ENCODE results near the gene TRIM13.

Gene TRIM13

DNA sequence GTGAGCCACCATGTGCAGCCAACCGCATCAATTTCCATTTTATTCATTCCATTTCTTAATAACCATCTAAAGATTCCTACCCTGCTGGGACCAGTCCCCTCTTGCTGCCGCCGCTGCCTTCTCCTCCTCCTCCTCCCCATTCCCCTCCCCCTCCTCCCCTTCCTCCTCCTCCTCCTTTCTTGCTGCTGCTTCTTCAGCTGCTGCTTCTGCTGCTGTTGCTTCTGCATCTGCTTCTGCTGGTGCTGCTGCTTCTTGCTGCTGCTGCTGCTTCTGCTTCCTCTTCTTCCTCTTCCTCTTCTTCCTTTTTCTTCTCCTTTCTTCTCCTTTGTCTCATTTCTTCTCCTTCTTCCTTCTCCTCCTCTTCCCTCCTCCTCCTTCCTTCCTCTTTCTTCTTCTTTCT is 40.7 kb upstream of the TRIM13 start:
- no peak overlapping the region for H3K4me3 ChIP-seq (replicated peaks; ENCODE audit: low read depth, low read length)
- no peaks in the 10 kb centered on the region for H3K27me3 ChIP-seq (replicated peaks; ENCODE audit: control insufficient read depth, insufficient read depth, low read length)
- TF ChIP-seq CTCF (IDR thresholded peaks at IDR 0.05; ENCODE audit: insufficient read depth, low read length, poor library complexity, severe bottlenecking), result no peak
- no peaks in the 10 kb centered on the region for H3K36me3 ChIP-seq (ENCODE audit: control insufficient read depth, insufficient read depth, low read length)
- DNase-seq (ENCODE audit: extremely low read depth, insufficient read length), result no peak

- Histone ChIP-seq H3K4me3 (replicated peaks; ENCODE audit: low read depth, low read length) (no peak overlapping the region), H3K36me3 (ENCODE audit: control insufficient read depth, insufficient read depth, low read length) (no peaks in the 10 kb centered on the region), H3K27me3 (replicated peaks; ENCODE audit: control insufficient read depth, insufficient read depth, low read length) (no peaks in the 10 kb centered on the region)
- no peak for DNase-seq (ENCODE audit: extremely low read depth, insufficient read length)
- no peak for TF ChIP-seq CTCF (IDR thresholded peaks at IDR 0.05; ENCODE audit: insufficient read depth, low read length, poor library complexity, severe bottlenecking)
These were observed 38.5 kb upstream of the TRIM13 start for GRCh38 chr13:49958321-49958720.

GRCh38 chr13:49967456-49967855 is 29.4 kb upstream of the TRIM13 start:
- H3K27me3 ChIP-seq (replicated peaks; ENCODE audit: control insufficient read depth, insufficient read depth, low read length), result no peaks in the 10 kb centered on the region
- no peak overlapping the region for H3K4me3 ChIP-seq (replicated peaks; ENCODE audit: low read depth, low read length)
- no peak for TF ChIP-seq CTCF (IDR thresholded peaks at IDR 0.05; ENCODE audit: insufficient read depth, low read length, poor library complexity, severe bottlenecking)
- DNase-seq (ENCODE audit: extremely low read depth, insufficient read length), result no peak
- no peaks in the 10 kb centered on the region for H3K36me3 ChIP-seq (ENCODE audit: control insufficient read depth, insufficient read depth, low read length)

- no peak for TF ChIP-seq CTCF (IDR thresholded peaks at IDR 0.05; ENCODE audit: insufficient read depth, low read length, poor library complexity, severe bottlenecking)
- H3K27me3 ChIP-seq (replicated peaks; ENCODE audit: control insufficient read depth, insufficient read depth, low read length), result no peaks in the 10 kb centered on the region
- H3K4me3 ChIP-seq (replicated peaks; ENCODE audit: low read depth, low read length), result no peak overlapping the region
- no peak for DNase-seq (ENCODE audit: extremely low read depth, insufficient read length)
- no peaks in the 10 kb centered on the region for H3K36me3 ChIP-seq (ENCODE audit: control insufficient read depth, insufficient read depth, low read length)
These were observed 24.1 kb upstream of the TRIM13 start for GRCh38 chr13:49972709-49973108.

GRCh38 chr13:49975826-49976225 is 21.0 kb upstream of the TRIM13 start:
- H3K27me3 ChIP-seq (replicated peaks; ENCODE audit: control insufficient read depth, insufficient read depth, low read length), result no peaks in the 10 kb centered on the region
- DNase-seq (ENCODE audit: extremely low read depth, insufficient read length), result no peak
- TF ChIP-seq CTCF (IDR thresholded peaks at IDR 0.05; ENCODE audit: insufficient read depth, low read length, poor library complexity, severe bottlenecking), result no peak
- no peak overlapping the region for H3K4me3 ChIP-seq (replicated peaks; ENCODE audit: low read depth, low read length)
- H3K36me3 ChIP-seq (ENCODE audit: control insufficient read depth, insufficient read depth, low read length), result no peaks in the 10 kb centered on the region
